ENCODE results near the gene TBX6. TPM values are rescaled to one million over a fixed set of nuclear protein-coding genes. Genes with fewer than 3 reads are reported as not detected.

TBX6 gene
- total and polyA plus RNA-seq, 2 of the 4 experiments (the other 2 are of a cell fraction): 0.10 TPM; not detected in 1

- H3K4me3 ChIP-seq (ENCODE audit: insufficient read depth, low read depth, low read length): no peak within 1 kb of the TSS
- no peak within 1 kb of the TSS for H3K9ac ChIP-seq (ENCODE audit: low read depth, low read length)
- in situ Hi-C loops (cut with MboI; ENCODE audit: low sequenced_read_pairs) (no loop called here), intact Hi-C loops (cut with micrococcal nuclease) (loop anchor here (5.0 kb wide), 1 partner anchor 299 kb away; no protein-coding TSS in a partner anchor), dilution Hi-C loops (cut with HindIII; ENCODE audit: low sequenced_read_pairs, unreplicated experiment) (no loop called here)
- no peaks in the 10 kb centered on the region for H3K9me1 ChIP-seq (ENCODE audit: insufficient read depth, low read length)
- no peak for TF ChIP-seq CEBPB (IDR thresholded peaks at IDR 0.05; ENCODE audit: low read depth, low read length)
- peak within 1 kb of the TSS; percentile 92 for H2AK9ac ChIP-seq (replicated peaks; ENCODE audit: low read depth, low read length, poor library complexity)
- H3K4ac ChIP-seq (ENCODE audit: low read depth, low read length): no peak within 1 kb of the TSS
- H4K5ac ChIP-seq (ENCODE audit: low read depth, low read length): no peak within 1 kb of the TSS
- H3K27me3 ChIP-seq (ENCODE audit: control insufficient read depth, insufficient read depth, low read length): no peaks in the 10 kb centered on the region
- no peak within 1 kb of the TSS for H4K91ac ChIP-seq (ENCODE audit: insufficient read depth, low read depth, low read length)
- H2BK5ac ChIP-seq (ENCODE audit: low read depth, low read length, poor library complexity, severe bottlenecking): no peak within 1 kb of the TSS
- H2AFZ ChIP-seq (replicated peaks; ENCODE audit: low read length, poor library complexity): peak within 1 kb of the TSS; percentile 61
- no peaks in the 10 kb centered on the region; the same call in 1 of the 2 replicates for H3K4me1 ChIP-seq (ENCODE audit: control insufficient read depth, insufficient read depth, low read length)
- no peaks in the 10 kb centered on the region; a peak in 1 of 4 replicates for H3K79me1 ChIP-seq (ENCODE audit: low read depth in 1 of 2, low read length in 2 of 2)
- no peak within 1 kb of the TSS; the same call in 1 of the 2 replicates for H2AK5ac ChIP-seq (ENCODE audit: low read depth, low read length)
- peaks cover 43% of the 10 kb centered on the region for H3K36me3 ChIP-seq (ENCODE audit: control insufficient read depth, insufficient read depth, low read length)
- BruUV-seq (replicated peaks): no TSS peak
- no peaks in the 10 kb centered on the region for H3K9me3 ChIP-seq (ENCODE audit: control insufficient read depth, insufficient read depth, low read length)
- no peak within 1 kb of the TSS for H3K23ac ChIP-seq (ENCODE audit: low read depth, low read length)
- no peak within 1 kb of the TSS for H3K18ac ChIP-seq (ENCODE audit: low read depth, low read length)
- no peak within 1 kb of the TSS for H3K56ac ChIP-seq (ENCODE audit: extremely low read depth, insufficient read depth, low read length)
- no peak within 1 kb of the TSS for H3K14ac ChIP-seq (replicated peaks; ENCODE audit: low read depth, low read length)
- no peak within 1 kb of the TSS for H2BK120ac ChIP-seq (ENCODE audit: low read depth, low read length)
- no peak within 1 kb of the TSS for H2BK20ac ChIP-seq (ENCODE audit: low read depth, low read length)
- H4K20me1 ChIP-seq (ENCODE audit: insufficient read depth, low read length): no peaks in the 10 kb centered on the region
- 90% methylated on average over 8 of the region's 20 CpGs; no CpG with 5 or more reads in 1 of the 2 experiments for WGBS, 2 experiments (ENCODE audit: extremely low coverage in 2 of 2, insufficient read length in 1 of 2)
- no peak within 1 kb of the TSS for H3K4me2 ChIP-seq (ENCODE audit: low read depth, low read length)
- H4K8ac ChIP-seq (ENCODE audit: low read depth in 2 of 2, low read length in 2 of 2): no peak within 1 kb of the TSS
- no peak within 1 kb of the TSS for H3K27ac ChIP-seq (ENCODE audit: insufficient read depth, low read length)
- no peak for DNase-seq
- H2BK15ac ChIP-seq (ENCODE audit: low read depth, low read length): no peak within 1 kb of the TSS
- POLR2A ChIA-PET (ENCODE audit: unreplicated experiment): no interaction called here
- CTCF ChIA-PET: interaction anchor here (1.2 to 1.3 kb wide), 2 partner anchors 8 to 10 kb away, joined by 3 to 4 read pairs; no protein-coding TSS in a partner anchor
- peak; percentile 40 for ATAC-seq (ENCODE audit: low read depth)
Measured at GRCh38 chr16:30113031-30113710, 21.4 kb upstream of the TBX6 start, which contains the start of gene GDPD3. GDPD3 (minus strand) TSS chr16:30113537; CDS start chr16:30113478, 59 bp downstream.
